Inflammatory macrophage treated with lipopolysaccharide for 1 hour (primary cell): Measurements from ENCODE around the gene MREG.
"Not testable (repeated sequence)": the region's sequence is repeated elsewhere in the genome, so short reads cannot be mapped to it uniquely, and the experiment has no call there.

Source experiments
- DNase-seq, 2 donors: peaks; one replicate each; pipeline ENCODE4 v3.0.0-alpha.2; 2020 to 2022

MREG gene

GRCh38 chr2:215952860-215953637, 60.3 kb downstream of the MREG start:
- no peak for DNase-seq

GRCh38 chr2:215951558-215951957, 61.8 kb downstream of the MREG start:
- no peak for DNase-seq

GRCh38 chr2:215949991-215950404, 63.4 kb downstream of the MREG start:
- peak in 1 of 2 donors; percentile 56 for DNase-seq

GRCh38 chr2:215948051-215948450, 65.3 kb downstream of the MREG start:
- no peak for DNase-seq

- no peak for DNase-seq
Observed at GRCh38 chr2:215946586-215946985, 66.8 kb downstream of the MREG start.

- DNase-seq: no peak
Observed at GRCh38 chr2:215942194-215942593, 71.2 kb downstream of the MREG start.

- no peak for DNase-seq
Observed at GRCh38 chr2:215941726-215942125, 71.6 kb downstream of the MREG start.

- no peak for DNase-seq
Observed at GRCh38 chr2:215940645-215941184, 72.6 kb downstream of the MREG start.

GRCh38 chr2:215937190-215937589, 76.2 kb downstream of the MREG start:
- DNase-seq: no peak

GRCh38 chr2:215933151-215933550, 80.2 kb downstream of the MREG start:
- peak; percentile 54 to 80 for DNase-seq

- peak; percentile 49 to 93 for DNase-seq
Observed at GRCh38 chr2:215931256-215931903, 82.0 kb downstream of the MREG start.

- no peak for DNase-seq
Observed at GRCh38 chr2:215930505-215931253, 82.7 kb downstream of the MREG start.

GRCh38 chr2:215929602-215930335, 83.6 kb downstream of the MREG start:
- DNase-seq: no peak

- DNase-seq: peak in 1 of 2 donors; percentile 37
Observed at GRCh38 chr2:215928086-215928485, 85.3 kb downstream of the MREG start.

- DNase-seq: not testable (repeated sequence)
Observed at GRCh38 chr2:215926992-215927391, 86.4 kb downstream of the MREG start.

GRCh38 chr2:215921895-215922294, 91.5 kb downstream of the MREG start:
- no peak for DNase-seq

- DNase-seq: peak in 1 of 2 donors; percentile 83
Observed at GRCh38 chr2:215920244-215921100, 92.9 kb downstream of the MREG start.

GRCh38 chr2:215919624-215920243, 93.6 kb downstream of the MREG start:
- no peak for DNase-seq

- no peak for DNase-seq
Observed at GRCh38 chr2:215918901-215919599, 94.3 kb downstream of the MREG start.

- no peak for DNase-seq
Observed at GRCh38 chr2:215917953-215918620, 95.3 kb downstream of the MREG start.
